Sigmoid colon (tissue), 4 donors: ENCODE data around the gene SORT1.

Experiments used
- CTCF ChIP-seq, 4 experiments: fragments of 450-650 bp in 3 of 4; fragments of 200-600 bp in 1 of 4; IDR thresholded peaks; one replicate each; pipeline ENCODE4 v1.5.1; 2016 to 2019; ENCODE audit warnings: antibody characterized with exemption in 4 of 4, mild to moderate bottlenecking in 3 of 4, moderate library complexity in 2 of 4
- POLR2AphosphoS5 ChIP-seq, 4 donors: sonication (generic); formaldehyde crosslinking; IDR thresholded peaks; one replicate each; pipeline ENCODE4 v1.6.1; 2017; ENCODE audit warnings: antibody characterized with exemption in 4 of 4

GRCh38 chr1:109347511-109347910 lies 50.2 kb downstream of the SORT1 start:
- TF ChIP-seq CTCF (IDR thresholded peaks at IDR 0.05) (no peak), POLR2AphosphoS5 (IDR thresholded peaks at IDR 0.05) (no peak)
